B cell (primary cell): Measurements from ENCODE around the gene SNX32. TPM values are rescaled to one million over a fixed set of nuclear protein-coding genes. Genes with fewer than 3 reads are reported as not detected.

Experiments
- ATAC-seq: fragments of 200-7000 bp; cut with Tn5 transposase; one replicate; pipeline ENCODE4 v1.10.0; 2021; ENCODE audit warnings: low read depth, mild to moderate bottlenecking, moderate number of reproducible peaks, moderate library complexity
- CTCF ChIA-PET: fragments of 350-600 bp; sonication (Branson Sonifier 250); formaldehyde crosslinking; loops from one replicate; lab custom pipeline; 2021; ENCODE audit warnings: antibody characterized with exemption, inconsistent platforms; lab: Charles Lee
- POLR2A ChIA-PET: fragments of 350-600 bp; sonication (Branson Sonifier 250); formaldehyde crosslinking; loops from one replicate; lab custom pipeline; 2021; ENCODE audit warnings: antibody characterized with exemption; lab: Charles Lee
- DNase-seq: peaks from one replicate; pipeline ENCODE4 v3.0.0; 2013
- H2AFZ ChIP-seq: 2 replicates; pipeline ENCODE4 v1.6.1; 2012; ENCODE audit warnings: mild to moderate bottlenecking, low read depth, low read length; ENCODE audit not compliant: insufficient read depth, poor library complexity, severe bottlenecking
- H3K27ac ChIP-seq, 2 donors: 1 replicate in 1 of 2; 2 replicates in 1 of 2; pipeline ENCODE4 v1.5.1; 2012 to 2013; ENCODE audit warnings: low read length in 2 of 2, mild to moderate bottlenecking in 2 of 2, moderate library complexity in 1 of 2
- H3K27me3 ChIP-seq, 4 experiments: fragments of 200-600 bp in 1 of 4; sonication (generic) in 1 of 4; replicated peaks in 1 of 4; 1 replicate in 2 of 4; 2 replicates in 2 of 4; pipeline versions ENCODE4 v1.6.1 to v1.7.0; 2013 to 2016; ENCODE audit warnings: low read length in 3 of 4, mild to moderate bottlenecking in 2 of 4, mixed read lengths in 1 of 4, moderate library complexity in 1 of 4; ENCODE audit not compliant: insufficient read depth in 4 of 4, control insufficient read depth in 3 of 4; ENCODE audit errors: control extremely low read depth in 1 of 4
- H3K36me3 ChIP-seq, 2 experiments: replicated peaks in 1 of 2; 1 replicate in 1 of 2; 2 replicates in 1 of 2; pipeline versions ENCODE4 v1.6.1 to v1.7.1; 2013; ENCODE audit warnings: low read length in 1 of 2; ENCODE audit not compliant: insufficient read depth in 2 of 2, control insufficient read depth in 1 of 2; ENCODE audit errors: control extremely low read depth in 1 of 2, extremely low read depth in 1 of 2
- H3K4me1 ChIP-seq, 2 donors: fragments of 200-600 bp in 1 of 2; sonication (generic) in 1 of 2; 1 replicate in 1 of 2; 2 replicates in 1 of 2; pipeline versions ENCODE4 v1.5.1 to v1.6.1; 2013 to 2017; ENCODE audit warnings: low read length in 2 of 2; ENCODE audit not compliant: control insufficient read depth in 2 of 2, insufficient read depth in 2 of 2
- H3K4me2 ChIP-seq: replicated peaks from 2 replicates; pipeline ENCODE3; 2012; ENCODE audit warnings: mild to moderate bottlenecking, low read depth, low read length; ENCODE audit not compliant: poor library complexity, severe bottlenecking
- H3K4me3 ChIP-seq, 5 experiments: fragments of 200-600 bp in 1 of 5; sonication (generic) in 1 of 5; 1 replicate in 3 of 5; 2 replicates in 2 of 5; pipeline versions ENCODE4 v1.5.1 to v1.7.0; 2011 to 2016; ENCODE audit warnings: low read length in 4 of 5, mild to moderate bottlenecking in 4 of 5, low read depth in 2 of 5, control low read depth in 1 of 5, moderate library complexity in 1 of 5; ENCODE audit not compliant: insufficient read depth in 1 of 5; ENCODE audit errors: control extremely low read depth in 1 of 5, extremely low read depth in 1 of 5
- H3K79me2 ChIP-seq: fragments of 200-600 bp; sonication (generic); one replicate; pipeline ENCODE4 v1.6.0; 2016; ENCODE audit warnings: low read length; ENCODE audit not compliant: control insufficient read depth, insufficient read depth
- H3K9ac ChIP-seq: fragments of 200-600 bp; sonication (generic); 2 replicates; pipeline ENCODE4 v1.6.1; 2017; ENCODE audit warnings: mild to moderate bottlenecking, low read length, moderate library complexity
- H3K9me3 ChIP-seq, 3 donors: one replicate each; pipeline versions ENCODE4 v1.6.1 to v1.7.1; 2013; ENCODE audit warnings: low read length in 2 of 3; ENCODE audit not compliant: control insufficient read depth in 2 of 3, insufficient read depth in 1 of 3; ENCODE audit errors: control extremely low read depth in 1 of 3
- H4K20me1 ChIP-seq: 2 replicates; pipeline ENCODE4 v1.6.0; 2012; ENCODE audit warnings: mild to moderate bottlenecking, low read length; ENCODE audit not compliant: insufficient read depth, control insufficient read depth, poor library complexity, severe bottlenecking
- H3K27ac Mint-ChIP-seq: one replicate; pipeline ENCODE4 v1.8.0; 2021; ENCODE audit warnings: mixed read lengths
- H3K27me3 Mint-ChIP-seq: one replicate; pipeline ENCODE4 v1.8.0; 2021; ENCODE audit warnings: mixed read lengths
- H3K4me1 Mint-ChIP-seq: one replicate; pipeline ENCODE4 v1.8.0; 2021; ENCODE audit warnings: mixed read lengths
- H3K4me3 Mint-ChIP-seq: one replicate; pipeline ENCODE4 v1.8.0; 2021; ENCODE audit warnings: mixed read lengths
- H3K9me3 Mint-ChIP-seq: one replicate; pipeline ENCODE4 v1.8.0; 2022; ENCODE audit warnings: mixed read lengths; ENCODE audit not compliant: insufficient read depth
- EZH2 ChIP-seq: IDR thresholded peaks from 2 replicates; pipeline ENCODE4 v1.6.1; 2012; ENCODE audit warnings: borderline replicate concordance, low read depth, mild to moderate bottlenecking, moderate library complexity, low read length; ENCODE audit not compliant: insufficient read depth, poor library complexity, severe bottlenecking
- WGBS: methylation state at CpG from one replicate; pipeline ENCODE4 v1.1.5; 2013; ENCODE audit warnings: missing lambda C conversion rate; ENCODE audit not compliant: insufficient coverage; 5-methylcytosine and 5-hydroxymethylcytosine counted together
- intact Hi-C: fragments of 100-400 bp; cut with micrococcal nuclease; formaldehyde crosslinking; loops from one replicate; pipeline ENCODE4 v1.10.0; 2022
- polyA plus RNA-seq: library from polyadenylated mRNA; depleted of rRNA; stranded (reverse); fragments of >200 nt; gene quantifications from 2 replicates; pipeline ENCODE4 v1.2.3, GENCODE V29; 2012
- total RNA-seq, 2 donors: library from RNA; stranded (reverse); fragments of 120-200 nt in 1 of 2; gene quantifications; 1 replicate in 1 of 2; 2 replicates in 1 of 2; pipeline versions ENCODE4 v1.2.3 to v1.2.4, GENCODE V29; 2013 to 2022
- TF ChIP-seq, protein P1 (sequence below): fragments of 200-600 bp; IDR thresholded peaks from one replicate; pipeline ENCODE4 v1.8.0; 2022; ENCODE audit warnings: antibody characterized with exemption, mild to moderate bottlenecking

The SNX32 gene
- total and polyA plus RNA-seq, 2 donors (not counting 1 experiment from before 2014, with no cell fraction given): 0.57 to 0.89 TPM

DNA sequence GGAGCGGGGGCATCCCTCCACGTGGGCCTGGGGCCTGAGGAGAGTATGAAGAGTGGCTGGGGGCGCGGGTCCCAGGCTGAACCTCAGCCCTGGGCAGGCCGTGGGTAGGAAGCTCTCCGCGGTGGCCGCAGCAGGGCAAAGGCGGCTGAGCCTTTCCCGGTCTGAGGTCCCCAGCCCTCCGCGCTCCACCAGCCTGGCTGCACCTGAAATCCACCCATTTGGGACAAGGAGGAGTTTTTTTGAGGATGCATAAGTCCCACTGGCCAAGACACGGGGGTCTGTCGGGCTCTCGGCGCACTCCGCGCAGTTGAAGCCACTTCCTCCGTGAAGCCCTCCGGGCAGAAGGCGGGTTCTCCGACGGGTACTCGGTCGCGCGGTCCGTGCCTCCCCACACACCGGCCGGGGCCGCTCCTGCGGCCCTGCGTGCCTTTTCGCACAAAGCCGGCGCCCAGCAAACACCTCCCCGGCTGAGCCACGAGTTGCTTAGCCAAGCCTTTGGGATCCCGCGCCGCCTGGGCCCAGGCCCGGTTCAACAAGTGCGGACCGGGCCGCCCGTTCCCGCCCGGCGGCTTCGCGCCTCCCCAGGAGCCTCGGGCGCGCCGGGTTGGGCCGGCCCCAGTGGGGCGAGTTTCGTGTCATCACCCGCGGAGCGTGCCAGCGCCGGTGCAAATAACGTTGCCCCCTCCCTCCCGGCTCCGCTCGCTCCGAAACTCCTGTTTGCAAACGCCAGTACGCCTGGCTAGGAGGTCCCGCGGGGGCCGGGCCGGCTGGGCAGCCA lies 47.6 kb upstream of the SNX32 start:
- TF ChIP-seq EZH2: no peak
- Histone ChIP-seq H3K4me2 (peak overlapping the region; percentile 84), H3K4me3 (peak overlapping the region in 3 of 5 experiments; percentile 37 to 60 (median 45)), H3K9me3 (peaks cover 0 to 19% (median 0%) of the 10 kb centered on the region in 3 donors), H2AFZ (peak overlapping the region; percentile 70), H4K20me1 (no peaks in the 10 kb centered on the region), H3K9ac (peak overlapping the region; percentile 51), H3K27me3 (peaks cover 0 to 53% (median 26%) of the 10 kb centered on the region in 4 experiments), H3K79me2 (no peaks in the 10 kb centered on the region), H3K36me3 (no peaks in the 10 kb centered on the region), H3K4me1 (peaks cover 27 to 35% of the 10 kb centered on the region in 2 donors), H3K27ac (no peak overlapping the region)
- DNase-seq (peak; percentile 59), ATAC-seq (peak; percentile 19)
- Mint-ChIP-seq H3K27me3 (peaks cover 6% of the 10 kb centered on the region), H3K27ac (peak overlapping the region; percentile 41), H3K9me3 (no peaks in the 10 kb centered on the region), H3K4me1 (peaks cover 37% of the 10 kb centered on the region), H3K4me3 (peak overlapping the region; percentile 79)
- WGBS: 13% methylated on average over 74 of the region's 74 CpGs
- ChIA-PET CTCF (interaction anchor here (7.2 kb wide), 1 partner anchor 31 kb away, joined by 48 read pairs; no protein-coding TSS in a partner anchor), POLR2A (no interaction called here)
- intact Hi-C loops: no loop called here

DNA sequence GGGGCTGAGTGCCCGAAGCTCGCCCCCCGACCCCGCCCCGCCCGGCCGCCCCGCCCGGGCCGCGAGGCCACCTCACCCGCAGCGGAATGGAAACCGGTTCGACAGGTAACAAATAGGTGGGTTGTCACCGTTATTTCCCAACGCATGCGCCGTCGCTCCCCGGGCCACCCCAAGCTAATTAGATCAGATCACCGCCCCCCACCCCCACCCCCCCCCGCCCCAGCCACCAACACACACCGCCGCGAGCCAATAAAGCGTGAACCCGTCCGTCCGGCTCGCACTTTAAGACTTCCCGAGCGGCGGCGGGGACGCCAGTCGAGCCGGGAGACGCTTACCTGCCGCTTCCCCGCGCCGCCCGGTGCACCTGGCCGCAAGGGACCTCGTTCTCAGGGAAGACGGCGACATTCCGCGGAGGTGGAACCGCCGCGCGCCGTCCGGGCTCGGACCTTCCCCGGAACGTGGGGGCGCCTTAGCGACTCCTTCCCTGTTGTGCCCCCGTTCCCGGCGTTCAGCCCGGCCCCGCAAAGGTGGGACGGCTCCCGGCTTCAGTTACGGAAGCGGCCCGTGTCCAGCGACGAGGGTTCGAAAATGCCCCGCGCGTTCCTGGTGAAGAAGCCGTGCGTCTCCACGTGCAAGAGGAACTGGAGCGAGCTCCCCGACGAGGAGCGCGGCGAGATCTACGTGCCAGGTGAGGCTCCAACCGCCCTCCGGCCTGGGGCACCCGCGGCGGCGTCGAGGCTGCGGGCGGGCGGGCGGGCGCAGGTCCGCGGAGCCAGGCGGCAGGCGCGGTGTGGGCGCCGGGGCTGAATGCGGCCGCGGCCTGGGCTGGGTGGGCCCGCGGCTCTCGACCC lies 46.8 kb upstream of the SNX32 start, which contains the start of gene OVOL1:
Gene OVOL1 (plus strand): TSS at position 278 of the 851 bp plus-strand sequence. CDS start 311 bp downstream, at position 589.
- Histone ChIP-seq H3K79me2 (no peaks in the 10 kb centered on the region), H3K27me3 (peaks cover 0 to 58% (median 26%) of the 10 kb centered on the region in 4 experiments), H3K4me2 (peak within 1 kb of the TSS; percentile 84), H3K9me3 (peaks cover 0 to 19% (median 0%) of the 10 kb centered on the region in 3 donors), H3K4me3 (peak within 1 kb of the TSS in 4 of 5 experiments; percentile 31 to 60 (median 44)), H3K36me3 (no peaks in the 10 kb centered on the region), H2AFZ (peak within 1 kb of the TSS; percentile 70), H3K27ac (no peak within 1 kb of the TSS), H4K20me1 (no peaks in the 10 kb centered on the region), H3K4me1 (peaks cover 26 to 39% of the 10 kb centered on the region in 2 donors), H3K9ac (peak within 1 kb of the TSS; percentile 56)
- ATAC-seq (peak; percentile 28), DNase-seq (peak; percentile 60)
- WGBS: 2% methylated on average over 99 of the region's 112 CpGs
- no peaks in the 10 kb centered on the region for H3K9me3 Mint-ChIP-seq
- peak within 1 kb of the TSS; percentile 86 for H3K27ac Mint-ChIP-seq
- H3K27me3 Mint-ChIP-seq: peaks cover 6% of the 10 kb centered on the region
- no peak for TF ChIP-seq EZH2
- TF ChIP-seq, protein P1, sequence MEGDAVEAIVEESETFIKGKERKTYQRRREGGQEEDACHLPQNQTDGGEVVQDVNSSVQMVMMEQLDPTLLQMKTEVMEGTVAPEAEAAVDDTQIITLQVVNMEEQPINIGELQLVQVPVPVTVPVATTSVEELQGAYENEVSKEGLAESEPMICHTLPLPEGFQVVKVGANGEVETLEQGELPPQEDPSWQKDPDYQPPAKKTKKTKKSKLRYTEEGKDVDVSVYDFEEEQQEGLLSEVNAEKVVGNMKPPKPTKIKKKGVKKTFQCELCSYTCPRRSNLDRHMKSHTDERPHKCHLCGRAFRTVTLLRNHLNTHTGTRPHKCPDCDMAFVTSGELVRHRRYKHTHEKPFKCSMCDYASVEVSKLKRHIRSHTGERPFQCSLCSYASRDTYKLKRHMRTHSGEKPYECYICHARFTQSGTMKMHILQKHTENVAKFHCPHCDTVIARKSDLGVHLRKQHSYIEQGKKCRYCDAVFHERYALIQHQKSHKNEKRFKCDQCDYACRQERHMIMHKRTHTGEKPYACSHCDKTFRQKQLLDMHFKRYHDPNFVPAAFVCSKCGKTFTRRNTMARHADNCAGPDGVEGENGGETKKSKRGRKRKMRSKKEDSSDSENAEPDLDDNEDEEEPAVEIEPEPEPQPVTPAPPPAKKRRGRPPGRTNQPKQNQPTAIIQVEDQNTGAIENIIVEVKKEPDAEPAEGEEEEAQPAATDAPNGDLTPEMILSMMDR: no peak
- H3K4me3 Mint-ChIP-seq: peak within 1 kb of the TSS; percentile 90
- POLR2A ChIA-PET: no interaction called here
- peaks cover 45% of the 10 kb centered on the region for H3K4me1 Mint-ChIP-seq
- CTCF ChIA-PET: interaction anchor here (7.2 kb wide), 1 partner anchor 30 kb away, joined by 48 read pairs; no protein-coding TSS in a partner anchor
- intact Hi-C loops: no loop called here
